Activated T-cell treated with anti-CD3 and anti-CD28 coated beads for 1 hour (primary cell): Measurements from ENCODE around the gene PAH.
A peak's percentile ranks its signal among the peaks of the same experiment; 100 is the strongest.
"Not testable (repeated sequence)": the region's sequence is repeated elsewhere in the genome, so short reads cannot be mapped to it uniquely, and the experiment has no call there.

ENCODE experiments used
- DNase-seq: peaks from one replicate; pipeline ENCODE4 v3.0.0-alpha.2; 2020; ENCODE audit warnings: low read depth

The PAH gene

GRCh38 chr12:102891756-102892155 is 25.3 kb downstream of the PAH start:
- DNase-seq: no peak

GRCh38 chr12:102888511-102888910 is 28.5 kb downstream of the PAH start:
- DNase-seq: no peak

GRCh38 chr12:102885043-102885932 is 31.8 kb downstream of the PAH start:
- DNase-seq: no peak

- DNase-seq: peak; percentile 14
Observed at GRCh38 chr12:102883204-102883799, 33.7 kb downstream of the PAH start.

- DNase-seq: no peak
Observed at GRCh38 chr12:102880783-102881182, 36.3 kb downstream of the PAH start.

GRCh38 chr12:102879144-102879763 is 37.8 kb downstream of the PAH start:
- DNase-seq: no peak

GRCh38 chr12:102876883-102877282 is 40.2 kb downstream of the PAH start:
- no peak for DNase-seq

GRCh38 chr12:102874819-102875218 is 42.2 kb downstream of the PAH start:
- DNase-seq: no peak

GRCh38 chr12:102873077-102873476 is 44.0 kb downstream of the PAH start:
- DNase-seq: no peak

GRCh38 chr12:102871014-102871413 is 46.0 kb downstream of the PAH start:
- no peak for DNase-seq

- no peak for DNase-seq
Observed at GRCh38 chr12:102869571-102869970, 47.5 kb downstream of the PAH start.

GRCh38 chr12:102865821-102866615 is 51.0 kb downstream of the PAH start:
- DNase-seq: no peak

- DNase-seq: no peak
Observed at GRCh38 chr12:102862486-102862885, 54.6 kb downstream of the PAH start.

GRCh38 chr12:102851246-102851645 is 65.8 kb downstream of the PAH start:
- no peak for DNase-seq

GRCh38 chr12:102849722-102850447 is 67.2 kb downstream of the PAH start:
- DNase-seq: no peak

- no peak for DNase-seq
Observed at GRCh38 chr12:102848832-102849231, 68.2 kb downstream of the PAH start.

- DNase-seq: no peak
Observed at GRCh38 chr12:102847131-102847530, 69.9 kb downstream of the PAH start.

GRCh38 chr12:102833687-102834441 is 83.2 kb downstream of the PAH start:
- no peak for DNase-seq

GRCh38 chr12:102832826-102833225 is 84.2 kb downstream of the PAH start:
- not testable (repeated sequence) for DNase-seq

- DNase-seq: no peak
Observed at GRCh38 chr12:102824218-102824835, 92.7 kb downstream of the PAH start.
